HepG2 (cell line): Measurements from ENCODE around the gene ZNRF3. TPM values are rescaled to one million over a fixed set of nuclear protein-coding genes. Genes with fewer than 3 reads are reported as not detected.

Experiments
- ATAC-seq: fragments of 200-7000 bp; cut with Tn5 transposase; 3 replicates; pipeline ENCODE4 v1.9.1; 2020; ENCODE audit warnings: mild to moderate bottlenecking, moderate library complexity
- BruUV-seq: library from RNA; stranded (reverse); fragments of 400-500 nt; replicated peaks from 2 replicates; lab custom pipeline; 2021; lab: Mats Ljungman, UMichigan
- CTCF ChIA-PET: fragments of 300-600 bp; formaldehyde crosslinking; extraction: SDS; loops from one replicate; lab custom pipeline; 2021; ENCODE audit warnings: low total read pairs, inconsistent platforms, low intra/inter-chr PET ratio; lab: Yijun Ruan, JAX
- POLR2A ChIA-PET: fragments of 350-600 bp; sonication (Branson Sonifier 250); formaldehyde crosslinking; loops from one replicate; lab custom pipeline; 2020; ENCODE audit warnings: antibody characterized with exemption, inconsistent platforms; lab: Yijun Ruan, JAX
- DNase-seq: peaks from one replicate; pipeline ENCODE4 v3.0.0-alpha.2; 2015; ENCODE audit warnings: low spot score
- FAIRE-seq: peaks from 3 replicates; lab custom pipeline; 2011; peaks lifted over from hg19 to GRCh38; lab: Jason Lieb, UNC
- H2AFZ ChIP-seq: one replicate; pipeline ENCODE4 v1.6.1; 2011; ENCODE audit warnings: low read length, inconsistent platforms
- H3K27ac ChIP-seq: fragments of 300-600 bp; 3 replicates; pipeline ENCODE4 v1.8.0; 2011; ENCODE audit warnings: mixed run types, mild to moderate bottlenecking, mixed read lengths, low read length, inconsistent platforms; ENCODE audit not compliant: insufficient read depth; ENCODE audit errors: extremely low read length
- H3K27me3 ChIP-seq, 2 experiments: fragments of 200-600 bp in 1 of 2; 2 replicates in 1 of 2; 3 replicates in 1 of 2; pipeline versions ENCODE4 v1.6.0 to v1.8.0; 2011; ENCODE audit warnings: low read length in 2 of 2, mild to moderate bottlenecking in 2 of 2, moderate library complexity in 2 of 2, inconsistent platforms in 1 of 2; ENCODE audit not compliant: insufficient read depth in 2 of 2, control insufficient read depth in 1 of 2
- H3K36me3 ChIP-seq, 2 experiments: fragments of 200-600 bp in 1 of 2; replicated peaks in 1 of 2; 2 replicates in 1 of 2; 3 replicates in 1 of 2; pipeline versions ENCODE4 v1.5.1 to v1.8.0; 2011; ENCODE audit warnings: low read length in 2 of 2, inconsistent platforms in 1 of 2; ENCODE audit not compliant: insufficient read depth in 2 of 2, control insufficient read depth in 1 of 2
- H3K4me1 ChIP-seq: 2 replicates; pipeline ENCODE4 v1.5.1; 2012; ENCODE audit warnings: low read length, inconsistent platforms; ENCODE audit not compliant: insufficient read depth
- H3K4me2 ChIP-seq: 2 replicates; pipeline ENCODE4 v1.6.0; 2011; ENCODE audit warnings: low read depth, low read length, inconsistent platforms
- H3K4me3 ChIP-seq, 3 experiments: fragments of 200-600 bp in 1 of 3; sonication (generic), shearing (Covaris generic) in 1 of 3; replicated peaks in 1 of 3; 2 replicates each; pipeline ENCODE4 v1.5.1; 2011 to 2016; ENCODE audit warnings: low read length in 3 of 3, inconsistent platforms in 2 of 3, low read depth in 2 of 3, mild to moderate bottlenecking in 2 of 3, control low read depth in 1 of 3, mixed read lengths in 1 of 3; ENCODE audit not compliant: insufficient read depth in 1 of 3
- H3K79me2 ChIP-seq: one replicate; pipeline ENCODE4 v1.6.1; 2011; ENCODE audit warnings: low read length, inconsistent platforms; ENCODE audit not compliant: insufficient read depth
- H3K9ac ChIP-seq: 2 replicates; pipeline ENCODE4 v1.6.0; 2011; ENCODE audit warnings: mild to moderate bottlenecking, low read depth, low read length, inconsistent platforms; ENCODE audit not compliant: insufficient read depth
- H3K9me3 ChIP-seq: 2 replicates; pipeline ENCODE4 v1.5.1; 2012; ENCODE audit warnings: mild to moderate bottlenecking, low read length
- H4K20me1 ChIP-seq: 2 replicates; pipeline ENCODE4 v1.6.0; 2011; ENCODE audit warnings: inconsistent platforms, mild to moderate bottlenecking, low read length, moderate library complexity; ENCODE audit not compliant: insufficient read depth
- AGO2 ChIP-seq: fragments of 200-400 bp; formaldehyde crosslinking; optimal IDR thresholded peaks from 2 replicates; pipeline ENCODE3; 2017; ENCODE audit warnings: mild to moderate bottlenecking, low read depth, low read length, moderate library complexity
- CHD4 ChIP-seq: fragments of 200-600 bp; sonication (generic); IDR thresholded peaks from 2 replicates; pipeline ENCODE4 v1.7.0; 2017; ENCODE audit warnings: mild to moderate bottlenecking, low read length, borderline replicate concordance
- CREB1 ChIP-seq, 2 experiments: fragments of 450-650 bp in 1 of 2; IDR thresholded peaks; 2 replicates each; pipeline ENCODE4 v1.6.1; 2016 to 2017; ENCODE audit warnings: control low read depth in 1 of 2, mild to moderate bottlenecking in 1 of 2, missing compliant biosample characterization in 1 of 2, missing genetic modification characterization in 1 of 2
- CREB3 ChIP-seq: sonication (generic); formaldehyde crosslinking; IDR thresholded peaks from 2 replicates; pipeline ENCODE4 v1.5.0; 2020; ENCODE audit warnings: missing genetic modification reagents
- GLI4 ChIP-seq: sonication (generic); formaldehyde crosslinking; IDR thresholded peaks from 2 replicates; pipeline ENCODE4 v1.5.1; 2020; ENCODE audit warnings: missing genetic modification reagents, mild to moderate bottlenecking, moderate library complexity, borderline replicate concordance
- KDM1A ChIP-seq: IDR thresholded peaks from 2 replicates; pipeline ENCODE4 v1.6.1; 2016; ENCODE audit warnings: missing compliant biosample characterization
- MTA1 ChIP-seq: sonication (generic); formaldehyde crosslinking; IDR thresholded peaks from 2 replicates; pipeline ENCODE4 v1.4.0; 2020; ENCODE audit warnings: missing genetic modification reagents, mild to moderate bottlenecking, borderline replicate concordance
- NFYC ChIP-seq: IDR thresholded peaks from 2 replicates; pipeline ENCODE4 v1.6.1; 2016; ENCODE audit warnings: missing genetic modification reagents, missing compliant biosample characterization
- RFX1 ChIP-seq: fragments of 450-650 bp; IDR thresholded peaks from 2 replicates; pipeline ENCODE4 v1.6.1; 2017
- RFX3 ChIP-seq: IDR thresholded peaks from 2 replicates; pipeline ENCODE4 v1.6.1; 2016; ENCODE audit warnings: missing biosample characterization, missing genetic modification reagents
- SIN3A ChIP-seq: IDR thresholded peaks from 2 replicates; pipeline ENCODE4 v1.6.1; 2011; ENCODE audit warnings: low read depth, mild to moderate bottlenecking, control low read depth, low read length, borderline replicate concordance
- SP2 ChIP-seq: sonication (generic); formaldehyde crosslinking; IDR thresholded peaks from 2 replicates; pipeline ENCODE4 v1.5.1; 2020; ENCODE audit warnings: mild to moderate bottlenecking, missing genetic modification reagents
- TFDP2 ChIP-seq: sonication (generic); formaldehyde crosslinking; IDR thresholded peaks from 2 replicates; pipeline ENCODE4 v1.4.0; 2020; ENCODE audit warnings: missing genetic modification reagents
- YEATS2 ChIP-seq: sonication (generic); formaldehyde crosslinking; IDR thresholded peaks from 2 replicates; pipeline ENCODE4 v1.4.0; 2020; ENCODE audit warnings: missing genetic modification reagents, borderline replicate concordance
- ZKSCAN1 ChIP-seq: fragments of 150-350 bp; IDR thresholded peaks from 2 replicates; pipeline ENCODE4 v1.6.1; 2014; ENCODE audit warnings: low read length
- ZNF207 ChIP-seq: fragments of 450-650 bp; IDR thresholded peaks from 2 replicates; pipeline ENCODE4 v1.6.1; 2016; ENCODE audit warnings: antibody characterized with exemption, borderline replicate concordance
- ZNF232 ChIP-seq: sonication (generic); formaldehyde crosslinking; IDR thresholded peaks from 2 replicates; pipeline ENCODE4 v1.4.0; 2020; ENCODE audit warnings: missing genetic modification reagents, borderline replicate concordance
- ZNF432 ChIP-seq: sonication (generic); formaldehyde crosslinking; IDR thresholded peaks from 2 replicates; pipeline ENCODE4 v1.5.0; 2020; ENCODE audit warnings: missing genetic modification reagents, mild to moderate bottlenecking, borderline replicate concordance
- ZNF468 ChIP-seq: sonication (generic); formaldehyde crosslinking; IDR thresholded peaks from 2 replicates; pipeline ENCODE4 v1.8.0; 2022; ENCODE audit warnings: mild to moderate bottlenecking, moderate library complexity, missing genetic modification reagents
- ZNF589 ChIP-seq: sonication (generic); formaldehyde crosslinking; conservative IDR thresholded peaks from 2 replicates; pipeline ENCODE4 v1.8.0; 2022; ENCODE audit warnings: mild to moderate bottlenecking, moderate library complexity, missing genetic modification reagents
- ZNF639 ChIP-seq: conservative IDR thresholded peaks from 2 replicates; pipeline ENCODE4 v1.6.1; 2018; ENCODE audit warnings: missing genetic modification reagents
- ZSCAN12 ChIP-seq: sonication (generic); formaldehyde crosslinking; IDR thresholded peaks from 2 replicates; pipeline ENCODE4 v1.9.0; 2021; ENCODE audit warnings: mild to moderate bottlenecking, missing genetic modification reagents
- whole genome bisulfite sequencing: methylation state at CpG from one replicate; pipeline ENCODE4 v1.1.6; 2017; ENCODE audit warnings: low lambda C conversion rate; 5-methylcytosine and 5-hydroxymethylcytosine counted together
- in situ Hi-C: cut with HindIII; loops from 2 replicates; pipeline ENCODE4 v1.10.0; 2017; ENCODE audit warnings: low pct_unique_long_range_greater_than_20kb; ENCODE audit not compliant: extremely low pct_ligation_motif_present
- intact Hi-C: fragments of 100-400 bp; cut with micrococcal nuclease; formaldehyde crosslinking; loops from one replicate; pipeline ENCODE4 v1.10.0; 2022; ENCODE audit not compliant: unreplicated experiment
- polyA plus RNA-seq, 8 experiments: library from polyadenylated mRNA; depleted of rRNA in 3 of 8; stranded (reverse) in 7 of 8; unstranded in 1 of 8; fragments of >200 nt; fragmentation: Illumina TruSeq in 4 of 8; extraction: Trizol in 4 of 8; gene quantifications; 2 replicates each; pipeline versions ENCODE4 v1.2.1 to v1.2.3, GENCODE V29; 2011 to 2016; ENCODE audit warnings: low read depth in 4 of 8, missing spikeins in 1 of 8, mixed read lengths in 1 of 8; ENCODE audit not compliant: insufficient read depth in 1 of 8
- total RNA-seq, 5 experiments: library from RNA; depleted of rRNA; stranded (reverse); fragments of >200 nt; fragmentation: Illumina TruSeq; extraction: Trizol; gene quantifications; 2 replicates each; pipeline ENCODE4 v1.2.3, GENCODE V29; 2016; ENCODE audit warnings: low read depth in 1 of 5

ZNRF3 gene
- total and polyA plus RNA-seq, 2 of the 13 experiments (the other 11 are each of a cell fraction or from before 2014, with no cell fraction given), result 20.3 to 36.7 TPM

GRCh38 chr22:28920757-28921584 is 37.6 kb downstream of the ZNRF3 start:
- POLR2A ChIA-PET, result interaction anchor here (0.8 to 4.9 kb wide), 18 partner anchors 9 to 121 kb away, joined by 3 to 44 read pairs (median 4); partner anchors contain the start of genes XBP1 and ZNRF3
- no peaks in the 10 kb centered on the region for H3K27me3 ChIP-seq
- no TSS peak for BruUV-seq
- intact Hi-C loops, result loop anchor here (5.0 kb wide), 1 partner anchor 34 kb away; no protein-coding TSS in a partner anchor
- in situ Hi-C loops, result no loop called here
- H4K20me1 ChIP-seq, result no peaks in the 10 kb centered on the region
- H3K4me2 ChIP-seq, result peak overlapping the region; percentile 69
- H2AFZ ChIP-seq, result no peak overlapping the region
- H3K9me3 ChIP-seq, result no peaks in the 10 kb centered on the region
- H3K79me2 ChIP-seq, result peaks cover 99% of the 10 kb centered on the region
- H3K4me3 ChIP-seq, result peak overlapping the region in 1 of 3 experiments; percentile 11; a peak in 1 of 6 replicates
- WGBS, result 15% methylated on average over 7 of the region's 7 CpGs
- peaks cover 5 to 9% of the 10 kb centered on the region in 2 experiments; a peak in 3 of 5 replicates for H3K36me3 ChIP-seq
- ATAC-seq, result peak; percentile 73
- CTCF ChIA-PET, result no interaction called here
- peak overlapping the region; percentile 73 for H3K9ac ChIP-seq
- H3K4me1 ChIP-seq, result peaks cover 100% of the 10 kb centered on the region
- FAIRE-seq, result peak; percentile 95
- DNase-seq, result peak; percentile 97
- peak overlapping the region; percentile 96 for H3K27ac ChIP-seq
- TF ChIP-seq ZNF207 (no peak), ZNF468 (CRISPR knock-in tag) (no peak), CHD4 (0 out of 2 replicates have a peak, but pooled peaks have one; percentile 49), ZNF589 (CRISPR knock-in tag) (no peak), YEATS2 (no peak), ZSCAN12 (no peak), NFYC (CRISPR knock-in tag) (peak; percentile 68), ZKSCAN1 (no peak), ZNF232 (0 out of 2 replicates have a peak, but pooled peaks have one; percentile 68), TFDP2 (CRISPR knock-in tag) (peak; percentile 82), ZNF639 (CRISPR knock-in tag) (no peak), ZNF432 (CRISPR knock-in tag) (no peak), RFX1 (no peak), GLI4 (CRISPR knock-in tag) (0 out of 2 replicates have a peak, but pooled peaks have one; percentile 58), SP2 (no peak), CREB3 (CRISPR knock-in tag) (peak; percentile 71; the same call in 1 of the 2 replicates), SIN3A (peak; percentile 77; the same call in 1 of the 2 replicates), RFX3 (CRISPR knock-in tag) (no peak), MTA1 (peak; percentile 52; the same call in 1 of the 2 replicates), AGO2 (no peak), CREB1 (IDR thresholded peaks at IDR 0.05) (peak; percentile 40; the same call in 1 of the 2 replicates), CREB1 (CRISPR knock-in tag; IDR thresholded peaks at IDR 0.05) (no peak; the same call in 1 of the 2 replicates), KDM1A (CRISPR knock-in tag) (no peak)
